HCT116 (cell line): ENCODE results near the gene NAA35. TPM values are rescaled to one million over a fixed set of nuclear protein-coding genes. Genes with fewer than 3 reads are reported as not detected.

Source experiments
- ATAC-seq: fragments of 200-7000 bp; cut with Tn5 transposase; 2 replicates; pipeline ENCODE4 v1.9.1; 2020; ENCODE audit warnings: mild to moderate bottlenecking, moderate library complexity
- BruUV-seq: library from RNA; stranded (reverse); fragments of 400-500 nt; replicated peaks from 2 replicates; lab custom pipeline; 2021; lab: Mats Ljungman, UMichigan
- CTCF ChIA-PET: fragments of 300-600 bp; sonication (Branson Sonifier 250); formaldehyde crosslinking; loops from one replicate; lab custom pipeline; 2021; ENCODE audit warnings: antibody characterized with exemption; lab: Charles Lee
- POLR2A ChIA-PET: fragments of 300-600, 350-600 bp; sonication (Branson Sonifier 250); formaldehyde crosslinking; loops from one replicate; lab custom pipeline; 2021; ENCODE audit warnings: antibody characterized with exemption; lab: Charles Lee
- RAD21 ChIA-PET, 2 experiments: fragments of 300-600 bp; sonication (Branson Sonifier 250); formaldehyde crosslinking; loops; one replicate each; lab custom pipeline; 2023; ENCODE audit warnings: low total read pairs in 2 of 2; ENCODE audit not compliant: uncharacterized antibody in 2 of 2, unreplicated experiment in 2 of 2, low non-redundant PET in 1 of 2; lab: Charles Lee
- DNase-seq: peaks from one replicate; pipeline ENCODE4 v3.0.0-alpha.2; 2010; ENCODE audit warnings: low read depth, low spot score
- H2AFZ ChIP-seq: fragments of 200-600 bp; shearing (Covaris generic), sonication (generic); 2 replicates; pipeline ENCODE4 v1.6.1; 2017; ENCODE audit warnings: low read depth, mixed run types, mixed read lengths, antibody characterized with exemption, low read length; ENCODE audit not compliant: poor library complexity, severe bottlenecking
- H3K27ac ChIP-seq: 2 replicates; pipeline ENCODE4 v1.5.1; 2012; ENCODE audit warnings: low read depth, low read length
- H3K27me3 ChIP-seq: fragments of 200-600 bp; sonication (generic); 2 replicates; pipeline ENCODE4 v1.6.1; 2016; ENCODE audit warnings: mixed run types, low read length, mixed read lengths; ENCODE audit not compliant: insufficient read depth
- H3K36me3 ChIP-seq, 2 experiments: fragments of 200-500 bp in 1 of 2; fragments of 200-600 bp in 1 of 2; sonication (Bioruptor generic) in 1 of 2; sonication (generic) in 1 of 2; 2 replicates each; pipeline versions ENCODE4 v1.5.1 to v1.6.1; 2014 to 2016; ENCODE audit warnings: low read length in 2 of 2, inconsistent platforms in 1 of 2, mixed read lengths in 1 of 2, mixed run types in 1 of 2; ENCODE audit not compliant: insufficient read depth in 2 of 2, control insufficient read depth in 1 of 2
- H3K4me1 ChIP-seq, 2 experiments: fragments of 200-600 bp in 1 of 2; sonication (generic) in 1 of 2; 2 replicates each; pipeline versions ENCODE4 v1.5.1 to v1.6.1; 2012 to 2017; ENCODE audit warnings: low read length in 2 of 2, inconsistent platforms in 1 of 2, mild to moderate bottlenecking in 1 of 2, mixed read lengths in 1 of 2, mixed run types in 1 of 2, moderate library complexity in 1 of 2; ENCODE audit not compliant: insufficient read depth in 2 of 2, control insufficient read depth in 1 of 2
- H3K4me2 ChIP-seq: fragments of 200-600 bp; sonication (generic); 2 replicates; pipeline ENCODE4 v1.6.1; 2017; ENCODE audit warnings: mixed run types, low read length, mixed read lengths
- H3K4me3 ChIP-seq, 2 experiments: fragments of 200-600 bp in 1 of 2; sonication (generic) in 1 of 2; replicated peaks in 1 of 2; 2 replicates each; pipeline ENCODE4 v1.5.1; 2011 to 2016; ENCODE audit warnings: low read length in 2 of 2, control low read depth in 1 of 2, low read depth in 1 of 2, mild to moderate bottlenecking in 1 of 2, mixed read lengths in 1 of 2, mixed run types in 1 of 2
- H3K79me2 ChIP-seq: fragments of 200-600 bp; sonication (generic); 2 replicates; pipeline ENCODE4 v1.6.1; 2017; ENCODE audit warnings: mild to moderate bottlenecking, mixed run types, low read length, moderate library complexity, mixed read lengths; ENCODE audit not compliant: insufficient read depth
- H3K9ac ChIP-seq: fragments of 200-600 bp; sonication (generic); 2 replicates; pipeline ENCODE4 v1.6.1; 2016; ENCODE audit warnings: low read length, mixed read lengths
- H3K9me2 ChIP-seq: fragments of 200-600 bp; sonication (generic), shearing (Covaris generic); 2 replicates; pipeline ENCODE4 v1.6.1; 2017; ENCODE audit warnings: mixed run types, mild to moderate bottlenecking, moderate library complexity; ENCODE audit not compliant: insufficient read depth
- H3K9me3 ChIP-seq, 2 experiments: fragments of 200-500 bp in 1 of 2; fragments of 200-600 bp in 1 of 2; sonication (Bioruptor generic) in 1 of 2; sonication (generic) in 1 of 2; 2 replicates each; pipeline ENCODE4 v1.6.1; 2014 to 2017; ENCODE audit warnings: low read length in 2 of 2, mixed read lengths in 2 of 2, inconsistent platforms in 1 of 2, low read depth in 1 of 2, mild to moderate bottlenecking in 1 of 2, mixed run types in 1 of 2, moderate library complexity in 1 of 2; ENCODE audit not compliant: control insufficient read depth in 1 of 2, insufficient read depth in 1 of 2
- H4K20me1 ChIP-seq: fragments of 200-600 bp; sonication (generic), shearing (Covaris generic); 2 replicates; pipeline ENCODE4 v1.6.1; 2017; ENCODE audit warnings: mixed run types, mild to moderate bottlenecking, moderate library complexity; ENCODE audit not compliant: insufficient read depth
- ATF3 ChIP-seq: IDR thresholded peaks from 2 replicates; pipeline ENCODE4 v1.6.1; 2012
- CBX3 ChIP-seq: IDR thresholded peaks from 2 replicates; pipeline ENCODE4 v1.6.1; 2012; ENCODE audit warnings: low read depth
- CEBPB ChIP-seq: IDR thresholded peaks from 2 replicates; pipeline ENCODE4 v1.6.1; 2012; ENCODE audit warnings: low read depth
- EGR1 ChIP-seq: IDR thresholded peaks from 2 replicates; pipeline ENCODE4 v1.6.1; 2012; ENCODE audit warnings: low read depth
- ELF1 ChIP-seq: IDR thresholded peaks from 2 replicates; pipeline ENCODE4 v1.6.1; 2012; ENCODE audit warnings: low read depth, borderline replicate concordance
- EZH2 ChIP-seq: fragments of 200-600 bp; sonication (generic); IDR thresholded peaks from 2 replicates; pipeline ENCODE4 v1.6.1; 2017; ENCODE audit warnings: antibody characterized with exemption, mixed run types
- FOSL1 ChIP-seq: IDR thresholded peaks from 2 replicates; pipeline ENCODE4 v1.6.1; 2012; ENCODE audit warnings: low read depth
- JUND ChIP-seq: IDR thresholded peaks from 2 replicates; pipeline ENCODE4 v1.6.1; 2012
- POLR2A ChIP-seq: IDR thresholded peaks from 2 replicates; pipeline ENCODE4 v1.7.0; 2011; ENCODE audit warnings: borderline replicate concordance; ENCODE audit not compliant: insufficient read depth, insufficient read length; ENCODE audit errors: extremely low read depth
- SP1 ChIP-seq: IDR thresholded peaks from 2 replicates; pipeline ENCODE4 v1.6.1; 2012; ENCODE audit warnings: low read depth
- TCF7L2 ChIP-seq: IDR thresholded peaks from 2 replicates; pipeline ENCODE4 v1.7.0; 2011; ENCODE audit warnings: borderline replicate concordance, inconsistent platforms; ENCODE audit not compliant: insufficient read depth, insufficient read length; ENCODE audit errors: extremely low read depth
- YY1 ChIP-seq: IDR thresholded peaks from 2 replicates; pipeline ENCODE4 v1.6.1; 2011; ENCODE audit warnings: low read length, low read depth, moderate library complexity, mild to moderate bottlenecking; ENCODE audit not compliant: insufficient replicate concordance; ENCODE audit errors: extremely low read depth
- ZBTB33 ChIP-seq: IDR thresholded peaks from 2 replicates; pipeline ENCODE4 v1.6.1; 2011; ENCODE audit warnings: mild to moderate bottlenecking, low read length, moderate library complexity; ENCODE audit not compliant: insufficient replicate concordance; ENCODE audit errors: extremely low read depth
- ZFX ChIP-seq: fragments of 450-650 bp; IDR thresholded peaks from 2 replicates; pipeline ENCODE4 v1.6.1; 2017
- ZNF274 ChIP-seq: fragments of 200-500 bp; sonication (Bioruptor generic); IDR thresholded peaks from 2 replicates; pipeline ENCODE4 v1.6.1; 2014; ENCODE audit warnings: mild to moderate bottlenecking, low read depth, low read length, inconsistent platforms
- intact Hi-C: fragments of 100-400 bp; cut with micrococcal nuclease; formaldehyde crosslinking; loops from 2 replicates; pipeline ENCODE4 v1.10.0; 2022
- total RNA-seq: library from RNA; stranded (reverse); gene quantifications from one replicate; pipeline ENCODE4 v1.2.1, GENCODE V29; 2021; ENCODE audit not compliant: unreplicated experiment
- TF ChIP-seq, protein P1 (sequence below): IDR thresholded peaks from 2 replicates; pipeline ENCODE4 v1.6.1; 2012; ENCODE audit warnings: low read depth
- TF ChIP-seq, protein P2 (sequence below): IDR thresholded peaks from 2 replicates; pipeline ENCODE4 v1.6.1; 2012
- TF ChIP-seq, protein P3 (sequence below), 3 experiments: fragments of 200-600 bp in 1 of 3; sonication (generic) in 1 of 3; IDR thresholded peaks in 2 of 3; conservative IDR thresholded peaks in 1 of 3; 2 replicates each; pipeline ENCODE4 v1.5.1; 2012 to 2017; ENCODE audit warnings: low read depth in 2 of 3, low read length in 2 of 3, antibody characterized with exemption in 1 of 3, borderline replicate concordance in 1 of 3, control low read depth in 1 of 3, mild to moderate bottlenecking in 1 of 3, mixed read lengths in 1 of 3, mixed run types in 1 of 3, moderate library complexity in 1 of 3; ENCODE audit not compliant: insufficient read depth in 1 of 3

The NAA35 gene
- total RNA-seq, 1 experiment from 2014 or later: 37.0 TPM

DNA sequence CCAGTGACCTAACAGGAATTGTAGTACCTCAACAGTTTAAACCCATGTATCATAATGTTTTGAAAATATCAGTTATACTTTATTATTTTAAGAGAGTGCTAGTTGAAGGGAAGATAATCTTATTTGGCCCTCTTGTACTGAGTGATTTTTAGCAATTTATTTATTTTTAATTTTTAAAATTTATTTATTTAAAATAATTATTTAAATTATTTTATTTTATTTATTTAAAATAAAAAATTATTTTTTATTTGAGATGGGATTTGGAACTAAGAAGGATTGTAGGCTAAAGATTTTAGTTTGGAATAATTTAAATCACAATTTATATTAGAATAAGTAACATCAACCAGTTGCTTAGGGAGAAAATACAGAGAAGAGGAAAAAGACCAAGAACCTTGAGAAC is 54.2 kb downstream of the NAA35 start:
- no peak overlapping the region for H3K27ac ChIP-seq
- H3K36me3 ChIP-seq: peaks cover 0 to 5% of the 10 kb centered on the region in 2 experiments; a peak in 1 of 4 replicates

More for the DNA sequence above, 54.2 kb downstream of the NAA35 start:
- H3K79me2 ChIP-seq: peaks cover 7% of the 10 kb centered on the region; the same call in 1 of the 2 replicates
- ChIA-PET CTCF (no interaction called here), RAD21 (no interaction called here)
- BruUV-seq: no TSS peak
- H3K4me3 ChIP-seq: no peak overlapping the region
- no peaks in the 10 kb centered on the region; the same call in 1 of the 2 replicates for H4K20me1 ChIP-seq
- no peak overlapping the region for H2AFZ ChIP-seq
- no peak overlapping the region for H3K4me2 ChIP-seq
- no peaks in the 10 kb centered on the region for H3K9me2 ChIP-seq
- TF ChIP-seq POLR2A (no peak), ATF3 (no peak), EGR1 (no peak), JUND (no peak), TCF7L2 (no peak), CEBPB (no peak), ZBTB33 (no peak), ELF1 (no peak), ZFX (no peak), CBX3 (no peak), ZNF274 (no peak), YY1 (no peak), FOSL1 (no peak), EZH2 (no peak), SP1 (no peak)
- TF ChIP-seq, protein P1, sequence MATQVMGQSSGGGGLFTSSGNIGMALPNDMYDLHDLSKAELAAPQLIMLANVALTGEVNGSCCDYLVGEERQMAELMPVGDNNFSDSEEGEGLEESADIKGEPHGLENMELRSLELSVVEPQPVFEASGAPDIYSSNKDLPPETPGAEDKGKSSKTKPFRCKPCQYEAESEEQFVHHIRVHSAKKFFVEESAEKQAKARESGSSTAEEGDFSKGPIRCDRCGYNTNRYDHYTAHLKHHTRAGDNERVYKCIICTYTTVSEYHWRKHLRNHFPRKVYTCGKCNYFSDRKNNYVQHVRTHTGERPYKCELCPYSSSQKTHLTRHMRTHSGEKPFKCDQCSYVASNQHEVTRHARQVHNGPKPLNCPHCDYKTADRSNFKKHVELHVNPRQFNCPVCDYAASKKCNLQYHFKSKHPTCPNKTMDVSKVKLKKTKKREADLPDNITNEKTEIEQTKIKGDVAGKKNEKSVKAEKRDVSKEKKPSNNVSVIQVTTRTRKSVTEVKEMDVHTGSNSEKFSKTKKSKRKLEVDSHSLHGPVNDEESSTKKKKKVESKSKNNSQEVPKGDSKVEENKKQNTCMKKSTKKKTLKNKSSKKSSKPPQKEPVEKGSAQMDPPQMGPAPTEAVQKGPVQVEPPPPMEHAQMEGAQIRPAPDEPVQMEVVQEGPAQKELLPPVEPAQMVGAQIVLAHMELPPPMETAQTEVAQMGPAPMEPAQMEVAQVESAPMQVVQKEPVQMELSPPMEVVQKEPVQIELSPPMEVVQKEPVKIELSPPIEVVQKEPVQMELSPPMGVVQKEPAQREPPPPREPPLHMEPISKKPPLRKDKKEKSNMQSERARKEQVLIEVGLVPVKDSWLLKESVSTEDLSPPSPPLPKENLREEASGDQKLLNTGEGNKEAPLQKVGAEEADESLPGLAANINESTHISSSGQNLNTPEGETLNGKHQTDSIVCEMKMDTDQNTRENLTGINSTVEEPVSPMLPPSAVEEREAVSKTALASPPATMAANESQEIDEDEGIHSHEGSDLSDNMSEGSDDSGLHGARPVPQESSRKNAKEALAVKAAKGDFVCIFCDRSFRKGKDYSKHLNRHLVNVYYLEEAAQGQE: no peak
- TF ChIP-seq, protein P2, sequence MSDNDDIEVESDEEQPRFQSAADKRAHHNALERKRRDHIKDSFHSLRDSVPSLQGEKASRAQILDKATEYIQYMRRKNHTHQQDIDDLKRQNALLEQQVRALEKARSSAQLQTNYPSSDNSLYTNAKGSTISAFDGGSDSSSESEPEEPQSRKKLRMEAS: no peak
- TF ChIP-seq, protein P3, sequence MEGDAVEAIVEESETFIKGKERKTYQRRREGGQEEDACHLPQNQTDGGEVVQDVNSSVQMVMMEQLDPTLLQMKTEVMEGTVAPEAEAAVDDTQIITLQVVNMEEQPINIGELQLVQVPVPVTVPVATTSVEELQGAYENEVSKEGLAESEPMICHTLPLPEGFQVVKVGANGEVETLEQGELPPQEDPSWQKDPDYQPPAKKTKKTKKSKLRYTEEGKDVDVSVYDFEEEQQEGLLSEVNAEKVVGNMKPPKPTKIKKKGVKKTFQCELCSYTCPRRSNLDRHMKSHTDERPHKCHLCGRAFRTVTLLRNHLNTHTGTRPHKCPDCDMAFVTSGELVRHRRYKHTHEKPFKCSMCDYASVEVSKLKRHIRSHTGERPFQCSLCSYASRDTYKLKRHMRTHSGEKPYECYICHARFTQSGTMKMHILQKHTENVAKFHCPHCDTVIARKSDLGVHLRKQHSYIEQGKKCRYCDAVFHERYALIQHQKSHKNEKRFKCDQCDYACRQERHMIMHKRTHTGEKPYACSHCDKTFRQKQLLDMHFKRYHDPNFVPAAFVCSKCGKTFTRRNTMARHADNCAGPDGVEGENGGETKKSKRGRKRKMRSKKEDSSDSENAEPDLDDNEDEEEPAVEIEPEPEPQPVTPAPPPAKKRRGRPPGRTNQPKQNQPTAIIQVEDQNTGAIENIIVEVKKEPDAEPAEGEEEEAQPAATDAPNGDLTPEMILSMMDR (IDR thresholded peaks at IDR 0.05 in 2 of 3, conservative IDR thresholded peaks at IDR 0.05 in 1 of 3; ENCODE audit: borderline replicate concordance in 1 of 3, insufficient read depth in 1 of 3, low read depth in 2 of 3, low read length in 2 of 3): no peak
- TF ChIP-seq, all 23 proteins: peak for 0
- no peak for DNase-seq
- no peaks in the 10 kb centered on the region for H3K27me3 ChIP-seq
- H3K4me1 ChIP-seq: no peaks in the 10 kb centered on the region
- ATAC-seq: no peak
- H3K9ac ChIP-seq: no peak overlapping the region
- intact Hi-C loops: no loop called here
- POLR2A ChIA-PET: no interaction called here
- H3K9me3 ChIP-seq: no peaks in the 10 kb centered on the region
